ENCODE results near the gene DCHS1. TPM values are rescaled to one million over a fixed set of nuclear protein-coding genes. Genes with fewer than 3 reads are reported as not detected.
A peak's percentile ranks its signal among the peaks of the same experiment; 100 is the strongest.
"Not testable (repeated sequence)": the region's sequence is repeated elsewhere in the genome, so short reads cannot be mapped to it uniquely, and the experiment has no call there.

Gene DCHS1
- total RNA-seq, 3 donors from 2014 or later (not counting 1 experiment from before 2014, with no cell fraction given), result 0.49 to 1.0 (median 0.83) TPM

DNA sequence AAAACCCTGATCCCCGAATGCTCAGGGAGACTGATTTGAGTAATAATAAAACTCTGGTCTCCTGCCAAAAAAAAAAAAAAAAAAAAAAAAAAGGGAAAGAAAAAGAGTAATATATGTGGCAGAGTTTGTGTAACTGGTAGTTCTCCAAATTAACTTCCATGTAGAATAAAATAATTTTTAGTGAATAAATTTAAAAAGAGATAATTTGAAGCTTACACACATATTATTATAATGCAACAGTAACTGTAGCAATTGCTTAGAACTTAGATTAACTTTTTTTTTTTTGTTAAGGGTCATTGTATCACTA lies 38.6 kb upstream of the DCHS1 start:
- Histone ChIP-seq H3K4me1 (ENCODE audit: control insufficient read depth, insufficient read depth, low read length) (peaks cover 9% of the 10 kb centered on the region), H3K36me3 (ENCODE audit: control insufficient read depth, insufficient read depth, low read length) (no peaks in the 10 kb centered on the region), H3K27ac (ENCODE audit: low read length) (no peak overlapping the region), H3K27me3 (ENCODE audit: control insufficient read depth, insufficient read depth, low read length) (no peaks in the 10 kb centered on the region), H3K4me3 (ENCODE audit: low read length) (no peak overlapping the region), H3K9me3 (ENCODE audit: control insufficient read depth, insufficient read depth, low read length) (no peaks in the 10 kb centered on the region)
- WGBS (ENCODE audit: insufficient coverage), result no CpG with 5 or more reads among the region's 1 CpG
- H3K27me3 Mint-ChIP-seq (ENCODE audit: low read depth in 2 of 2), result no peaks in the 10 kb centered on the region
- H3K36me3 Mint-ChIP-seq, result no peaks in the 10 kb centered on the region
- H3K4me3 Mint-ChIP-seq, result no peak overlapping the region
- no peaks in the 10 kb centered on the region for H3K9me3 Mint-ChIP-seq
- no peak for ATAC-seq
- no peak for DNase-seq
- intact Hi-C loops (cut with micrococcal nuclease), result no loop called here
- peak overlapping the region; percentile 66 to 80 for H3K27ac Mint-ChIP-seq
- H3K4me1 Mint-ChIP-seq, result peaks cover 18 to 26% of the 10 kb centered on the region in 2 donors
- TF ChIP-seq, protein P1, sequence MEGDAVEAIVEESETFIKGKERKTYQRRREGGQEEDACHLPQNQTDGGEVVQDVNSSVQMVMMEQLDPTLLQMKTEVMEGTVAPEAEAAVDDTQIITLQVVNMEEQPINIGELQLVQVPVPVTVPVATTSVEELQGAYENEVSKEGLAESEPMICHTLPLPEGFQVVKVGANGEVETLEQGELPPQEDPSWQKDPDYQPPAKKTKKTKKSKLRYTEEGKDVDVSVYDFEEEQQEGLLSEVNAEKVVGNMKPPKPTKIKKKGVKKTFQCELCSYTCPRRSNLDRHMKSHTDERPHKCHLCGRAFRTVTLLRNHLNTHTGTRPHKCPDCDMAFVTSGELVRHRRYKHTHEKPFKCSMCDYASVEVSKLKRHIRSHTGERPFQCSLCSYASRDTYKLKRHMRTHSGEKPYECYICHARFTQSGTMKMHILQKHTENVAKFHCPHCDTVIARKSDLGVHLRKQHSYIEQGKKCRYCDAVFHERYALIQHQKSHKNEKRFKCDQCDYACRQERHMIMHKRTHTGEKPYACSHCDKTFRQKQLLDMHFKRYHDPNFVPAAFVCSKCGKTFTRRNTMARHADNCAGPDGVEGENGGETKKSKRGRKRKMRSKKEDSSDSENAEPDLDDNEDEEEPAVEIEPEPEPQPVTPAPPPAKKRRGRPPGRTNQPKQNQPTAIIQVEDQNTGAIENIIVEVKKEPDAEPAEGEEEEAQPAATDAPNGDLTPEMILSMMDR (IDR thresholded peaks at IDR 0.05), result no peak

DNA sequence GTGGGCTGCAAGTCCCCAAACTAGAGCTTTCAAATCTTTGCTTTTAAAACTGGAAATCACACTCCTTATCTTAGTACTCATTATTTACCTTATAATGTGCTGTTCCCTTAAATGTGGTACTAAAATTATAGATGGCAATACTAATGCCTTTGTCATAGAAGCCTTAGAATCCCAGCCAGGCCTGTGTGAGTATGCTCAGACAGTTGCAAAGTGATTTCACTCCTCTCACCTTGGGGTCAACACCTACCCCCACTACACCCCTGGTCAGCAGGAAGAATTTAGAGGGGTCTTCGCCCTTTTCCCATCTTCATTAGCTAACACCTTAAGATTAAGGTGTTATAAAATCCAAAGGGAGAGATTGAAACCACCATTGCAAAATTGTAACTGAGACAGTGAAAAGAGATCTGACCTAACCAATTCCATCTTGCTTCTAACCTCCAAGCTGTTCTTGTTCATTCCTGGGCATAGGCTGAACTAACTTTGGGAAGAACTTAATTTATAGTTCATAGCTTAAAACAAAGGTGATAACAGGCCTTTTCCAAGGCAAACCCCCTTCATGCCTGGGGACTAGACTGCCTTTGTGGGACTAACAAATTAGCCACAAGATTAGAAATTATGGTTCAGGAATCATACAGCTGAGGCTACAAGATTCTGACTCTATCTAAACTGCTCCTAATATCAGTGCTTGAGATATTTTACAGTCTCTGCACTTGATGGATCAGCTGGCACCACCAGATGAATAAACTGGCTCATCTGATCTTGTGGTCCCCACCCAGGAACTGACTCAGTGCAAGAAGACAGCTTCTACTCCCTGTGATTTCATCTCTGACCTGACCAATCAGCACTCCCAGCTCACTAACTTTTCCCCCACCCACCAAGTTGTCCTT lies 38.0 kb upstream of the DCHS1 start:
- H3K9me3 Mint-ChIP-seq, result no peaks in the 10 kb centered on the region
- H3K36me3 Mint-ChIP-seq, result no peaks in the 10 kb centered on the region
- no peaks in the 10 kb centered on the region for H3K36me3 ChIP-seq (ENCODE audit: control insufficient read depth, insufficient read depth, low read length)
- no peak overlapping the region for H3K4me3 ChIP-seq (ENCODE audit: low read length)
- no peak overlapping the region for H3K4me3 Mint-ChIP-seq
- H3K27ac Mint-ChIP-seq, result peak overlapping the region; percentile 66 to 80
- H3K27me3 ChIP-seq (ENCODE audit: control insufficient read depth, insufficient read depth, low read length), result no peaks in the 10 kb centered on the region
- DNase-seq (peak in 1 of 2 donors; percentile 63), ATAC-seq (peak in 1 of 3 donors; percentile 26)
- H3K4me1 ChIP-seq (ENCODE audit: control insufficient read depth, insufficient read depth, low read length), result peaks cover 9% of the 10 kb centered on the region
- H3K4me1 Mint-ChIP-seq, result peaks cover 18 to 26% of the 10 kb centered on the region in 2 donors
- WGBS (ENCODE audit: insufficient coverage), result no CpG with 5 or more reads among the region's 1 CpG
- no peak overlapping the region for H3K27ac ChIP-seq (ENCODE audit: low read length)
- no peaks in the 10 kb centered on the region for H3K9me3 ChIP-seq (ENCODE audit: control insufficient read depth, insufficient read depth, low read length)
- intact Hi-C loops (cut with micrococcal nuclease), result no loop called here
- no peaks in the 10 kb centered on the region for H3K27me3 Mint-ChIP-seq (ENCODE audit: low read depth in 2 of 2)
- TF ChIP-seq, protein P1 (IDR thresholded peaks at IDR 0.05), result no peak

DNA sequence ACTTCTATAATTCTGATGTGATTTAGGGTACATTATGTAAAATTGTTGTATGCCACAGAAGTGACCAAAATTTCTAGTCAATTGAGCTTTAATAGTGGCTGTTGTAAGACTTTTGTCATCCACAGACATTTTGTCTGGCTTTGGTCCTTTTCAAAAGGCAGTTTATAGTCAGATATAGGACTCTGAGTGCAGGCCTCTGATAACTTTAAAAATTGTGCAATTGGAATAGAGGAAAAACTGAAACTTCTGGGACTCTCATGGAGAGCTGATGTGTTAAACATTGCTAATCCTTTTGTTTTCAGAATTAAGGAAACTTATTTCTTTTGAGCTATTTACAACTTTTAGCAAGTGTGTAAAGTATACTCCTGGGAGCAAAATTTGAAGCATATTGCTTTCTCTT lies 36.5 kb upstream of the DCHS1 start:
- intact Hi-C loops (cut with micrococcal nuclease), result no loop called here
- H3K27ac ChIP-seq (ENCODE audit: low read length), result no peak overlapping the region
- H3K27me3 Mint-ChIP-seq (ENCODE audit: low read depth in 2 of 2), result no peaks in the 10 kb centered on the region

DNA sequence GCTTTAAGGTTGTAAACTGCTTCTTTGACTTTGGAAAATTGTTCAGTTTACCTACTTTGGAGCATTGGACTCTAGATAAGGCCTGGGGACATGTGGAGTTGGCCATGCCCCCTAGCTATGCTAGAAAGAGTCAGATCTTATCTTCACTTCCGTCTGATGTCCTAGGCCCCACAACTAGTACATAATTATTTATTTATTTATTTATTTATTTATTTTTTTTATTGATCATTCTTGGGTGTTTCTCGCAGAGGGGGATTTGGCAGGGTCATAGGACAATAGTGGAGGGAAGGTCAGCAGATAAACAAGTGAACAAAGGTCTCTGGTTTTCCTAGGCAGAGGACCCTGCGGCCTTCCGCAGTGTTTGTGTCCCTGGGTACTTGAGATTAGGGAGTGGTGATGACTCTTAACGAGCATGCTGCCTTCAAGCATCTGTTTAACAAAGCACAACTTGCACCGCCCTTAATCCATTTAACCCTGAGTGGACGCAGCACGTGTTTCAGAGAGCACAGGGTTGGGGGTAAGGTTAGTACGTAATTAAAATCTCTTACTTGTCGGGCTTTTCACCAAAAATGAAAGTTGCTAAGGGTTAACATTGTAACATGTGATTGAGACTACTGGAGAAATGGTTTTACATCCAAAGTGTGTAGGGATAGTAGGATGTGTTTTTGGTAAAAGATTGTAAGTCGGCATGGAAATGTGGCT lies 35.0 kb upstream of the DCHS1 start:
- H3K27me3 Mint-ChIP-seq (ENCODE audit: low read depth in 2 of 2); H3K36me3 Mint-ChIP-seq; H3K9me3 Mint-ChIP-seq; H3K4me3 ChIP-seq (ENCODE audit: low read length); H3K9me3 ChIP-seq (ENCODE audit: control insufficient read depth, insufficient read depth, low read length); H3K36me3 ChIP-seq (ENCODE audit: control insufficient read depth, insufficient read depth, low read length); H3K27me3 ChIP-seq (ENCODE audit: control insufficient read depth, insufficient read depth, low read length); DNase-seq; H3K27ac ChIP-seq (ENCODE audit: low read length); intact Hi-C loops (cut with micrococcal nuclease); ATAC-seq; H3K4me3 Mint-ChIP-seq; H3K4me1 ChIP-seq (ENCODE audit: control insufficient read depth, insufficient read depth, low read length); H3K27ac Mint-ChIP-seq: not testable (repeated sequence)
- peaks cover 18 to 21% of the 10 kb centered on the region in 2 donors for H3K4me1 Mint-ChIP-seq
- WGBS (ENCODE audit: insufficient coverage), result 95% methylated on average over 5 of the region's 11 CpGs

More for the DNA sequence above, 36.5 kb upstream of the DCHS1 start:
- TF ChIP-seq, protein P1 (IDR thresholded peaks at IDR 0.05), result no peak
- Histone ChIP-seq H3K4me3 (ENCODE audit: low read length) (no peak overlapping the region), H3K36me3 (ENCODE audit: control insufficient read depth, insufficient read depth, low read length) (no peaks in the 10 kb centered on the region), H3K27me3 (ENCODE audit: control insufficient read depth, insufficient read depth, low read length) (no peaks in the 10 kb centered on the region), H3K4me1 (ENCODE audit: control insufficient read depth, insufficient read depth, low read length) (peaks cover 9% of the 10 kb centered on the region), H3K9me3 (ENCODE audit: control insufficient read depth, insufficient read depth, low read length) (no peaks in the 10 kb centered on the region)
- Mint-ChIP-seq H3K4me3 (no peak overlapping the region), H3K36me3 (no peaks in the 10 kb centered on the region), H3K9me3 (no peaks in the 10 kb centered on the region), H3K4me1 (peaks cover 18 to 26% of the 10 kb centered on the region in 2 donors), H3K27ac (peak overlapping the region; percentile 66 to 80)
- no peak for ATAC-seq
- DNase-seq, result no peak

Data from natural killer cell (primary cell).